Tibial artery (tissue), 4 donors: ENCODE measurements around the gene SBF2.

Experiments used
- DNase-seq, 2 donors: peaks; one replicate each; pipeline ENCODE4 v3.0.0-alpha.2; 2019
- H3K27ac ChIP-seq, 2 donors: fragments of 200-600 bp; sonication (generic) in 1 of 2; 1 replicate in 1 of 2; 2 replicates in 1 of 2; pipeline ENCODE4 v1.5.1; 2018 to 2019; ENCODE audit warnings: mild to moderate bottlenecking in 1 of 2
- H3K27me3 ChIP-seq, 2 donors: fragments of 200-600 bp; sonication (generic) in 1 of 2; one replicate each; pipeline versions ENCODE4 v1.5.1 to v1.6.0; 2016 to 2019
- H3K36me3 ChIP-seq, 3 donors: fragments of 200-600 bp; sonication (generic) in 2 of 3; one replicate each; pipeline ENCODE4 v1.5.1; 2016 to 2019; ENCODE audit warnings: mild to moderate bottlenecking in 2 of 3
- H3K4me1 ChIP-seq, 4 donors: fragments of 200-600 bp; sonication (generic) in 2 of 4; 1 replicate in 3 of 4; 2 replicates in 1 of 4; pipeline ENCODE4 v1.5.1; 2016 to 2019
- H3K4me3 ChIP-seq, 2 donors: fragments of 200-600 bp; sonication (generic) in 1 of 2; 1 replicate in 1 of 2; 2 replicates in 1 of 2; pipeline ENCODE4 v1.5.1; 2018 to 2019; ENCODE audit warnings: mild to moderate bottlenecking in 2 of 2
- H3K9me3 ChIP-seq, 3 donors: fragments of 200-600 bp; sonication (generic) in 1 of 3; one replicate each; pipeline ENCODE4 v1.5.1; 2016 to 2019
- CTCF ChIP-seq, 2 experiments: fragments of 200-600 bp in 1 of 2; fragments of 450-650 bp in 1 of 2; IDR thresholded peaks; one replicate each; pipeline ENCODE4 v1.5.1; 2017 to 2019; ENCODE audit warnings: antibody characterized with exemption in 2 of 2, mild to moderate bottlenecking in 1 of 2, moderate library complexity in 1 of 2
- intact Hi-C: fragments of 100-400 bp; cut with DNase I; formaldehyde crosslinking; loops from one replicate; pipeline ENCODE4 v1.15.0; 2023; ENCODE audit warnings: low total_unique reads

Gene SBF2

GRCh38 chr11:10293423-10294289, at the start of gene SBF2:
Gene SBF2 (minus strand): TSS chr11:10294219. CDS start chr11:10294069, 150 bp downstream.
- no peaks in the 10 kb centered on the region for H3K9me3 ChIP-seq
- DNase-seq = peak; percentile 89
- intact Hi-C loops = loop anchor here (5.0 kb wide), 1 partner anchor 71 kb away; no protein-coding TSS in a partner anchor
- TF ChIP-seq CTCF (IDR thresholded peaks at IDR 0.05) = no peak
- H3K4me1 ChIP-seq = peaks cover 0 to 38% (median 12%) of the 10 kb centered on the region in 4 donors
- peak within 1 kb of the TSS; percentile 86 to 90 for H3K4me3 ChIP-seq
- H3K27me3 ChIP-seq = no peaks in the 10 kb centered on the region
- no peaks in the 10 kb centered on the region for H3K36me3 ChIP-seq
- peak within 1 kb of the TSS; percentile 93 to 97 for H3K27ac ChIP-seq

GRCh38 chr11:10338287-10338686, 44.3 kb upstream of the SBF2 start:
- Histone ChIP-seq H3K4me3 (no peak overlapping the region), H3K36me3 (no peaks in the 10 kb centered on the region), H3K27me3 (no peaks in the 10 kb centered on the region), H3K9me3 (no peaks in the 10 kb centered on the region), H3K4me1 (no peaks in the 10 kb centered on the region), H3K27ac (no peak overlapping the region)
- DNase-seq = no peak
- intact Hi-C loops = no loop called here
- no peak for TF ChIP-seq CTCF (IDR thresholded peaks at IDR 0.05)

- intact Hi-C loops = no loop called here
- no peaks in the 10 kb centered on the region for H3K9me3 ChIP-seq
- H3K27ac ChIP-seq = no peak overlapping the region
- no peak for DNase-seq
- H3K4me1 ChIP-seq = peaks cover 0 to 8% (median 5%) of the 10 kb centered on the region in 4 donors
- TF ChIP-seq CTCF (IDR thresholded peaks at IDR 0.05) = no peak
- H3K27me3 ChIP-seq = no peaks in the 10 kb centered on the region
- H3K36me3 ChIP-seq = no peaks in the 10 kb centered on the region
- no peak overlapping the region for H3K4me3 ChIP-seq
Measured at GRCh38 chr11:10333490-10333889, 39.5 kb upstream of the SBF2 start.

DNA sequence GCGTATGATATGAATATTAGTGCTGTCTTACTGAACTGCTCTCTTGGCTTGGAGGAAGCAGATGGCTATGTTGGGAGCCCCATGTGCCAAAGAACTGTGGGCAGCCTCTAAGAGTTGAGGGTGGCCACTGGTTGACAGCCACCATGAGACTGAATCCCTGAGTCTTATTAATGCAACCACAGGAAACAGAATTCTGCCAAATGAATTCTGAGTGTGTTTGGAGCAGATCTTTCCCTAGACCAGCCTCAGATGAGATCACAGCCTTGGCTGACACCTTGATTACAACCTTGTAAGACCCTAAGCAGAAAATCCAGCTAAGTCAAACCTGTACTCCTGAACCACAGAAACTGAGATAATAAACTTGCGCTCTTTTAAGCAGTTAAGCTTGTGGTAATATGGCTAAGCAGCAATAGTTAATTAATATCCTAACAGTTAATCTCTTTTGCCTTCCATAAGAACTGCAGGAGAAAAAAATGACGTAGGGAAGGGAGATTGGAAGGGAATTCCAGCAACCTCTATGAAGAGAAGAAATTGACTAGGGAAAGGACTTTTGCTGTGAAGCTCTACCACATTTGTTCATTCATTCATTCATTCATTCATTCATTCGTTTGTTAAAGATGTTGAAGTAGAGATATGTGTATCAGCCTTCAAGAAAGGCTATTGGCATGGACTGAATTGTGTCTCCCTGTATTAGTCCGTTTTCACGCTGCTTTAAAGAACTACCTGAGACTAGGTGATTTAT, 37.7 kb upstream of the SBF2 start:
- Histone ChIP-seq H3K9me3 (no peaks in the 10 kb centered on the region), H3K27ac (no peak overlapping the region), H3K36me3 (no peaks in the 10 kb centered on the region), H3K27me3 (no peaks in the 10 kb centered on the region), H3K4me3 (no peak overlapping the region), H3K4me1 (peaks cover 0 to 24% (median 14%) of the 10 kb centered on the region in 4 donors)
- no peak for TF ChIP-seq CTCF (IDR thresholded peaks at IDR 0.05)
- DNase-seq = no peak
- intact Hi-C loops = no loop called here

DNA sequence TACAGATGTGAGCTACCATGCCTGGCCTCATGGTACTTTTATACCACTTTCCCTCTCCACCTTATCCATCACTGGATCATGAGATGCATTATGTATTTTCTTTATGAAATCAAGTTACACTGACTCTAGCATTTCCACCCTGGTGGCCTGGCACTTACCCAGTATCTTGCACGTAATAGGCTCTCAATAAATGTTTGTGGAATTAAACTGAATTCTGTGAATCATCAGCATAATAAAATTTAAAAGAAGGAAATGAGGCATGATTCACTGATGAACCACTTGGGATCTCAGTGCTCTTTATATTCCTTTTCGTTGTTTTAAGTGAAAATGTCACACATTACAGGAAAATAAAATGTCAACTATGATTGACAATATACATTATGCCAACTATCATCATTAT, 35.9 kb upstream of the SBF2 start:
- no peaks in the 10 kb centered on the region for H3K27me3 ChIP-seq

More for the DNA sequence above, 35.9 kb upstream of the SBF2 start:
- H3K4me1 ChIP-seq = peaks cover 5 to 42% (median 31%) of the 10 kb centered on the region in 4 donors
- DNase-seq = no peak
- intact Hi-C loops = no loop called here
- no peaks in the 10 kb centered on the region for H3K36me3 ChIP-seq
- H3K4me3 ChIP-seq = no peak overlapping the region
- no peak overlapping the region for H3K27ac ChIP-seq
- no peaks in the 10 kb centered on the region for H3K9me3 ChIP-seq
- TF ChIP-seq CTCF (IDR thresholded peaks at IDR 0.05) = no peak
